ENCODE results near the gene BMI1.

DNA sequence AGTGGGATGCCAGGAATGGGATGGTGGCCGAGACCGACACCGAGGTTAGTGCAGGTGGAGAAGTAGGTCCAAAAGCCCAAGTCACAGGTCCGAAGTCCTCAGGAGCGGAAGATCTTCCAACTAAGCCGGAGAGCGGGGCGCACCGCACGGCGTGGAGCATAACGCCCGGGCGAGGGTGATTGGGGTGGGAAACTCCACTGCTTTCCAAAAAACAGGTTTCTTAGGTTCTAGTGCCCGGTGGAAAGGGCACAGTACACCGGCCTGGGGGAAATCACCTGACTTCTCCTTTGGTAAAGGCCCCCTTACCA is 13.0 kb downstream of the BMI1 start:
- TF ChIP-seq CTCF (IDR thresholded peaks at IDR 0.05) = no peak
- no peak for TF ChIP-seq POLR2A (IDR thresholded peaks at IDR 0.05)
